Stimulated activated CD4-positive, alpha-beta T cell treated with anti-CD3 and anti-CD28 coated beads, Interleukin-12 subunit alpha, Interleukin-12 subunit beta, amount 100 ng/mL, for 48 hours (primary cell): Measurements from ENCODE around the gene SIKE1.
"Not testable (repeated sequence)": the region's sequence is repeated elsewhere in the genome, so short reads cannot be mapped to it uniquely, and the experiment has no call there.

Experiments used
- DNase-seq, 3 donors: peaks; one replicate each; pipeline ENCODE4 v3.0.0-alpha.2; 2020; ENCODE audit warnings: low read depth in 2 of 3, low spot score in 1 of 3

SIKE1 gene

DNA sequence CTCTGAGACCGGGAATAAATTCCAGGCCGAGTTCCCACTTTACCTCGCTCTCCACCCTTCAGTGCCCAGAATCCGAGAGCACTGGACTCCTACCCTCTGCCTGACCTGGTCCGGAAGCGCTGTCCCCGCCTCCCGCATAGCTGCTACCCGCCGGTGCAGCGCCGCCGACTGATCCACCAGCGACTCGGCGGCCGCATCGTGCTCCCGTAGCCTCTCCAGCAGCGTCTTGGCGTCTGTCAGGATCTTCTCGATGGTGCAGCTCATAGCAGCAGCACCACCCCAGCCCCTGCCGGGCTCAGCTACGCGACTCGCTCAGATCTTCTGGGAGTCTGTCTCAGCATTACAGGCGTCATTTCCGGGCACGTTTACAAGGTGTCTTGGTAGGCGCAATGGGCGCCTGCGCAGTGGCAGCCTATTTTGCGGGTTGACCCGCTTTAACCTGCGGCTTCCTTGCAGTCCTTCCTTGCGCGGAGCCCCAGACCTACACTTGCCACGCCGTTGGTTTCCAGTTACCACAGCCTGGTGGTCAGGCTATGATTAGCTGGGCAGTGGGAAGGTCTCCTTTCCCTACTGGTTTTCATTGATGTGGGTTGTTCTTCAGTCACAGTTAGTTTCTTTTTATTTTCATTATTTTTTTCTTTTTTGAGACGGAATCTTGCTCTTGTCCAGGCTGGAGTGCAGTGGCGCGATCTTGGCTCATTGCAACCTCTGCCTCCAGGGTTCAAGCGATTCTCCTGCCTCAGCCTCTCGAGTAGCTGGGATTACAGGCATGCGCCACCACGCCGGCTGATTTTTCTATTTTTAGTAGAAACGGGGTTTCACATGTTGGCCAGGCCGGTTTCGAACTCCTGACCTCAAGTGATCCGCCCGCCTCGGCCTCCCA, at the start of gene SIKE1:
TSS of gene SIKE1 (minus strand) at position 342 of the 883 bp plus-strand sequence. CDS start at position 264, 78 bp downstream.
- DNase-seq = peak; percentile 87 to 90 (median 87)

DNA sequence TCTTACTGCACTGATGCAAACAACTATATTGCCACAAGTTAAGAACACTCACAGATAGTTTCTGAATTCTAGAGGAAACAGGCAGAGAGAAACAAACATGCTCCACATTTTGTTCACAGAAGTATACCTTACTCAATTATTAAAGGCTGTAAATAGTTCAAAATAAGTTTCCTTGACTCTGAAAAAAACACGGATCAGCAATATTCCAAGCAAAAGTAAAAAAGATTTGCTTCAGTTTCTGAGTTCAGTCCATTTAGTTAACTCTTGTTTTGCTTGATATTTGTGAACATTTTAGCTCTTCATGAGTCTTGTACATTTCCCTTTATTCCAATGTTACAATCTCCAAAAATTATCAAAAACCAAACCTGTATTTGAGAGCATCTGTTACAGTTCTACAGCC, 49.6 kb upstream of the SIKE1 start:
- not testable (repeated sequence) for DNase-seq

- no peak for DNase-seq
These were observed 47.8 kb upstream of the SIKE1 start for GRCh38 chr1:114828251-114828650.

DNA sequence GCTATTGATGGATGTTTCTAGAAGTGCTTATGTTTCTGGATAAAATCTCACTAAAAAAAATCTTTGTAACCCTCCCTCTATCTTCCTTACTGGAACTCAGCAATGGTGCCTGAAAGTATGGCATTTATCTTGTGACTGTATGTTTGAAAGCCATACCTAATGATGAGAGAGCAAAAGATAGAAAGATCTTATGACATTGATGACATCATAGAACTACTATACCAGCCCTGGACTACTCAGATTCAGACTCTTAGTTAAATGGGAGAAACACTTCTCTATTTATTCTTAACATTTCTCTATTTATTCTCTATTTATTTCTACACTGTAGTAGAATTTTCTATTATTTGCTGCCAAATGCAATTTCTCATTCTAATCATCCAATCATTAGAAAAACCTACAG, 41.5 kb upstream of the SIKE1 start:
- no peak for DNase-seq

GRCh38 chr1:114820392-114820791, 39.9 kb upstream of the SIKE1 start:
- DNase-seq = no peak

- no peak for DNase-seq
These were observed 39.4 kb upstream of the SIKE1 start for GRCh38 chr1:114819869-114820268.

DNA sequence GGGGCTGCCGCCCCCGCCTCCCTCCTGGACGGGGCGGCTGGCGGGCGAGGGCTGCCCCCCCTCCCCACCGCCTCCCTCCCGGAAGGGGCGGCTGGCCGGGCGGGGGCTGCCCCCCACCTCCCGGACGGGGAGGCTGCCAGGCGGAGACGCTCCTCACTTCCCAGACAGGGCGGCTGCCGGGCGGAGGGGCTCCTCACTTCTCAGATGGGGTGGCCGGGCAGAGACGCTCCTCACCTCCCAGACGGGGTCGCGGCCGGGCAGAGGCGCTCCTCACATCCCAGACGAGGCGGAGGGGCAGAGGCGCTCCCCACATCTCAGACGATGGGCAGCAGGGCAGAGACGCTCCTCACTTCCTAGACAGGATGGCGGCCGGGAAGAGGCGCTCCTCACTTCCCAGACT, 24.0 kb upstream of the SIKE1 start:
- not testable (repeated sequence) for DNase-seq

DNA sequence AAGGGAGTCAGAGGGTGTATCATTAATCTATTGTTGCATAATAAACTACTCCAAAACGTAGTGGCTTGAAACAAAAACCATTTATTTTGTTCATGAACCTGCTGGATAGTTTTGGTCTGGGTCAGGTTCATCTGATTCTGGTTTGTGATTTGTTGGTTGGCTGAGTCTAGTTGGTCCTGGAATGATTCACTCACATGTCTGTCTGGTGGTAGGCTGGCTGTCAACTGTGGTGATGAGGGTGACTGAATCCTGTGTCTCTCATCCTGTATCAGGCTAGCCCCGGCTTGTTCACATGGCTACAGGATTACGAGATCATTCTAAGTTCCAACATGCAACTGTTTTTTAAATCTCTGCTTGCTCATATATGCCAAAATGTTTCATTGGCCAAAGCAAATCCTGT, 22.5 kb upstream of the SIKE1 start:
- DNase-seq = no peak

DNA sequence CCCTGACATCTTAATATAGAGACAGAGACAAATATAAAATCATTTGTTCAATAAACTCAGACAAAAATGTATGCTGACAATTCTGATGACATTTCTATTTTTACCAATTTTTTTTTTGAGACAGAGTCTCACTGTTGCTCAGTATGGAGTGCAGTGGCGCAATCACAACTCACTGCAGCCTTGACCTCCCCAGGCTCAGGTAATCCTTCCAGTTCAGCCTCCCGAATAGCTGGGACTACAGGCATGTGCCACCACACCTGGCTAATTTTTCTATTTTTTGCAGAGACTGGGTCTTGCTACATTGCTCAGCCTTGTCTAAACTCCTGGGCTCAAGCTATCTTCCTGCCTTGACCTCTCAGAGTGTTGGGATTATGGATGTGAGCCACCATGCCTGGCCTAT, 13.6 kb upstream of the SIKE1 start:
- DNase-seq = no peak

DNA sequence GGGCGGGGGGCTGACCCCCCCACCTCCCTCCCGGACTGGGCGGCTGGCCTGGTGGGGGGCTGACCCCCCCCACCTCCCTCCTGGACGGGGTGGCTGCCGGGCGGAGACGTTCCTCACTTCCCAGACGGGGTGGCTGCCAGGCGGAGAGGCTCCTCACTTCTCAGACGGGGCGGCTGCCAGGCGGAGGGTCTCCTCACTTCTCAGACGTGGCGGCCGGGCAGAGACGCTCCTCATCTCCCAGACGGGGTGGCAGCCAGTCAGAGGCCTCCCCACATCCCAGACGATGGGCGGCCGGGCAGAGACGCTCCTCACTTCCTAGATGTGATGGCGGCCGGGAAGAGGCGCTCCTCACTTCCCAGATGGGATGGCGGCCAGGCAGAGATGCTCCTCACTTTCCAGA, 10.1 kb upstream of the SIKE1 start:
- DNase-seq = not testable (repeated sequence)

DNA sequence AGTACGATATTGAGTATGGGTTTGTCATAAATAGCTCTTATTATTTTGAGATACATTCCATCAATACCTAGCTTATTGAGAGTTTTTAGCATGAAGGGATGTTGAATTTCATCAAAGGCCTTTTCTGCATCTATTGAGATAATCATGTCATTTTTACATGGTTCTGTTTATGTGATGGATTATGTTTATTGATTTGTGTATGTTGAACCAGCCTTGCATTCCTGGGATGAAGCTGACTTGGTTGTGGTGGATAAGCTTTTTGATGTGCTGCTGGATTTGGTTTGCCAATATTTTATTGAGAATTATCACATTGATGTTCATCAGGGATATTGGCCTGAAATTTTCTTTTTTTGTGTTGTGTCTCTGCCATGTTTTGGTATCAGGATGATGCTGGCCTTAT, 6.0 kb upstream of the SIKE1 start:
- not testable (repeated sequence) for DNase-seq

DNA sequence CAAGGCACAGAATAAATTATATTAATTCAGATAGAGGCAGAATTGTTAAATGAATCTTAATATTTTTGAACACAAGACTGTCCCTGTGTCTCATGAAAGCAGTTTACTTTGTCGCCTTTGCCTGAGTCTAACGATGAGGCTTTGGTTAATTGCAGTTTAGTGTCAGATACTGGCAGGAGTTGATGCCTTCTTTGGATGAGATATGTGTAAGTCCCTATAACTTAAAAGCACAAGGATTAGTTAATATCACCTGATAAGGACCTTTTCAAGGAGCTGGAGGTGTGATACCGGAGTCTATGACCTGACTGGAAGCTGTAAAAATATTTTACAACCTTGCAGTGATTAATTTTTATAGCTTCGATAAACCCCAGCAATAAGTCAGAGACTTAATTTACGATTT, 2.0 kb upstream of the SIKE1 start:
- no peak for DNase-seq

DNA sequence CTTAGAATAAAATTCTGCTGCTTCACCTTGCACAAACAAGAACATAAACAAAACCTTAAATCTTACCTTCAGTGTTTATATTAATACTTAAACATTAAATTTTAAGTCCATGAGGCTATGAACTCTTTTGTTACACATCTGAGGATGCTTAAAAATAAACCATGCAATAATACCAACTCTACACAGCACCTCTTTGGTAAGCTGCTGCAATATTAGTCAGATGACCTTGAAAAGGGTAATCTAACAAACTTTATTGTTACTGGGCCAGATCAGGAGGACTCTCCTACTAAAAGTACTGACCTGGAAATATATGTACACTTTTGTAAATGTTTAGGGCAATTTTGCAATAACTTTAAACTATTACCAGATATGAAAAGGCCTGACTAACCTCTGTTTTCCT, 763 bp downstream of the SIKE1 start:
- DNase-seq = no peak

- DNase-seq = not testable (repeated sequence)
These were observed 3.8 kb downstream of the SIKE1 start for GRCh38 chr1:114776726-114777125.

- DNase-seq = no peak
These were observed 8.5 kb downstream of the SIKE1 start for GRCh38 chr1:114771992-114772391.

DNA sequence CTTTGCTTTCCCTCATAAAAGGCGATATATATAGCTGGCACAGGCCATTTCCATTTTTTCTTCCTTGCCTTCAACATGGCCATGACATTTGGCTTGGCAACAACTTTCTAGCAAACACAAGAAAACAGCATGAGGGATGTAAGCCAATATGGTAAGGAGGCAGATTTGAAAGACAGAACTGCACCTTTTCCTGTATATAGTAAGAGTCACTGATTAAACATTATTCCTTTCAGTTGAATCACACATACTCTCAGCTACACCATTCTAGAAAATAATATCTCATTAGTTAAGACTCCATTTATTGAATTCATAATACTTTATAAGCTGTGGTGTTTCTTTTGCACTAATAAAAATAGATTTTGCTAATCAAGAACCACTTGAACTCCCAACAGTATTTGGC, 9.5 kb downstream of the SIKE1 start:
- no peak for DNase-seq

GRCh38 chr1:114764689-114765088, 15.8 kb downstream of the SIKE1 start:
- no peak for DNase-seq

- DNase-seq = no peak
These were observed 22.1 kb downstream of the SIKE1 start for GRCh38 chr1:114758256-114758832.

DNA sequence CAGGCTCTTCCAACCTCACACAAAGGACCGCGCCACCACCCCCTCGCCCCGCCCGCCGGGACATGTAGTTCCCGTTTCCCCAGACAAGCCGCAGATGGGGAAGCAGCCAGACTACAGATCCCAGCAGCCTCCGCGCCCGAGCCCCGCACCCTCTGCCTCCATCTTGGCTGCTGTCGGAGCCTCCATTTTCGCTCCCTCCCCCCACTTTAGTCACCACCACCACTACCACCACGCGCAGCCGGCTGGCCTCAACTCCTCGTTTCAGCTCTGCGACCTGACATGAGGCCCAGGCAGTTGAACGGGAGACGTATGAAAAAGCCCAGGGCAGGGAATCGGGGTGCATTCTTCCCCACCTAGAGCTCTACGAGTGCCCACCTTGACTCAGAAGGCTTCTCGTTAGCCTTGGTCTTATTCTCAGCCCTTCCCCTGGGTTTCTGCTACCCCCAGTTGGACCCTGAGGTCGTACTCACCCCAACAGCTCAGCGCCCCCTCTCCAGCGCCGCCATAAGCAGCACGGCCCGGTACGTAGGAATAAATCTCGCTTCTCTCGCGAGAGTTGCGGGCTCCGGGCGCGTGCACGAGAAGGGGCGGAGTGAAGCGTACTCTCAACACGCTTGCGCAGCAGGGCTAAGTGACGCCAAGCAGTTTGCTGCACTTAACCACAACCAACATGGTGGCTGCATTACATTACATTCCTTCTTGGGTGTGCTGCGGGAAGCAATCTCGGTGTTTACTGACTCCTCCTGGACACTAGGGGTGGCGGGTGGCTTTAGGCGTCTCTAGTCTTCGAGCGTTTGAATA, 22.8 kb downstream of the SIKE1 start, which contains the start of gene CSDE1:
TSS of gene CSDE1 (minus strand) at position 530 of the 801 bp plus-strand sequence. CDS start 18,094 bp downstream, outside the sequence.
- DNase-seq = peak; percentile 91 to 97 (median 95)

GRCh38 chr1:114756949-114757454, 23.5 kb downstream of the SIKE1 start:
- DNase-seq = no peak
